Gastroesophageal sphincter (tissue), 4 donors: ENCODE data around the gene LIPF. TPM values are rescaled to one million over a fixed set of nuclear protein-coding genes. Genes with fewer than 3 reads are reported as not detected.

Experiments
- ATAC-seq: fragments of 150-250 bp; one replicate; pipeline ENCODE4 v1.9.1; 2016; ENCODE audit warnings: mild to moderate bottlenecking, moderate library complexity
- H3K27ac ChIP-seq, 4 donors: fragments of 200-600 bp; sonication (generic) in 3 of 4; 1 replicate in 3 of 4; 2 replicates in 1 of 4; pipeline ENCODE4 v1.5.1; 2016 to 2019
- H3K27me3 ChIP-seq: fragments of 200-600 bp; sonication (generic); one replicate; pipeline ENCODE4 v1.5.1; 2019
- H3K36me3 ChIP-seq, 2 donors: fragments of 200-600 bp; sonication (generic); one replicate each; pipeline ENCODE4 v1.5.1; 2019; ENCODE audit warnings: control low read depth in 1 of 2
- H3K4me1 ChIP-seq, 3 donors: fragments of 200-600 bp; sonication (generic); 1 replicate in 2 of 3; 2 replicates in 1 of 3; pipeline ENCODE4 v1.5.1; 2016 to 2019; ENCODE audit warnings: control low read depth in 2 of 3
- H3K4me3 ChIP-seq, 2 donors: fragments of 200-600 bp; sonication (generic); one replicate each; pipeline ENCODE4 v1.5.1; 2019; ENCODE audit warnings: mild to moderate bottlenecking in 1 of 2, moderate library complexity in 1 of 2
- H3K9me3 ChIP-seq, 3 donors: fragments of 200-600 bp; sonication (generic); one replicate each; pipeline ENCODE4 v1.5.1; 2017 to 2019; ENCODE audit warnings: control low read depth in 2 of 3
- EP300 ChIP-seq: sonication (generic); formaldehyde crosslinking; IDR thresholded peaks from one replicate; pipeline ENCODE4 v1.6.1; 2017; ENCODE audit warnings: antibody characterized with exemption, mild to moderate bottlenecking
- POLR2A ChIP-seq, 2 donors: fragments of 450-650 bp; IDR thresholded peaks; one replicate each; pipeline ENCODE4 v1.6.1; 2017; ENCODE audit warnings: antibody characterized with exemption in 2 of 2, mild to moderate bottlenecking in 2 of 2, moderate library complexity in 1 of 2
- POLR2AphosphoS5 ChIP-seq: sonication (generic); formaldehyde crosslinking; IDR thresholded peaks from one replicate; pipeline ENCODE4 v1.6.1; 2017; ENCODE audit warnings: antibody characterized with exemption
- WGBS, 2 donors: methylation state at CpG; one replicate each; pipeline ENCODE4 v1.1.5; 2018; ENCODE audit warnings: low coverage in 1 of 2; 5-methylcytosine and 5-hydroxymethylcytosine counted together
- total RNA-seq, 4 donors: library from RNA; depleted of rRNA; stranded (reverse); fragments of >200 nt; gene quantifications; one replicate each; pipeline ENCODE4 v1.1.0, GENCODE V29; 2016
- TF ChIP-seq, protein P1 (sequence below), 4 experiments: fragments of 200-600 bp in 2 of 4; fragments of 450-650 bp in 2 of 4; sonication (generic) in 1 of 4; IDR thresholded peaks; one replicate each; pipeline ENCODE4 v1.5.1; 2017 to 2019; ENCODE audit warnings: antibody characterized with exemption in 4 of 4, mild to moderate bottlenecking in 2 of 4, moderate library complexity in 2 of 4

The LIPF gene, protein sequence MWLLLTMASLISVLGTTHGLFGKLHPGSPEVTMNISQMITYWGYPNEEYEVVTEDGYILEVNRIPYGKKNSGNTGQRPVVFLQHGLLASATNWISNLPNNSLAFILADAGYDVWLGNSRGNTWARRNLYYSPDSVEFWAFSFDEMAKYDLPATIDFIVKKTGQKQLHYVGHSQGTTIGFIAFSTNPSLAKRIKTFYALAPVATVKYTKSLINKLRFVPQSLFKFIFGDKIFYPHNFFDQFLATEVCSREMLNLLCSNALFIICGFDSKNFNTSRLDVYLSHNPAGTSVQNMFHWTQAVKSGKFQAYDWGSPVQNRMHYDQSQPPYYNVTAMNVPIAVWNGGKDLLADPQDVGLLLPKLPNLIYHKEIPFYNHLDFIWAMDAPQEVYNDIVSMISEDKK
- total RNA-seq = not detected

DNA sequence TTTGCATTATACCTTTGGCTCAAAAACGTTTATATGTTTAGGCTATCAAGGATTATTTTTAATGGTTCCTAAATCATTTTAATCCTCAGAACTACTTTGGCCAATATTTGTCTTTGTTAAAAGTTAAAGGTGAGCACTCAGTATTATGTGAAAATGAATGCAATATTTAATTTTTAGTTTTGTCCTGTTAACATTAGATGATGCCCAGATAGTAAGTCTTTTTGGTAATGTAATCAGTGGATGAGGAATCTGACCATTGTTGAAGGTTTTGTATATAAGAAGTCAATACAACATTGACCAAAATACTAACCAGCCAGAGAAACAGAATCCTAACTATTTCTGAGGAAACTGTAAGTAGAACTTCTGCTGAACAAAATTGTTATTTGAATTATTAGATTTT lies at the start of gene LIPF:
Gene LIPF, plus strand, starts transcription at position 301 of the 400 bp plus-strand sequence. CDS start 2,856 bp downstream, outside the sequence.
- H3K27me3 ChIP-seq = no peaks in the 10 kb centered on the region
- no peak within 1 kb of the TSS for H3K27ac ChIP-seq
- no peaks in the 10 kb centered on the region for H3K36me3 ChIP-seq
- no peak within 1 kb of the TSS for H3K4me3 ChIP-seq
- no peak for TF ChIP-seq EP300
- no peak for TF ChIP-seq POLR2A (IDR thresholded peaks at IDR 0.05)
- TF ChIP-seq, protein P1, sequence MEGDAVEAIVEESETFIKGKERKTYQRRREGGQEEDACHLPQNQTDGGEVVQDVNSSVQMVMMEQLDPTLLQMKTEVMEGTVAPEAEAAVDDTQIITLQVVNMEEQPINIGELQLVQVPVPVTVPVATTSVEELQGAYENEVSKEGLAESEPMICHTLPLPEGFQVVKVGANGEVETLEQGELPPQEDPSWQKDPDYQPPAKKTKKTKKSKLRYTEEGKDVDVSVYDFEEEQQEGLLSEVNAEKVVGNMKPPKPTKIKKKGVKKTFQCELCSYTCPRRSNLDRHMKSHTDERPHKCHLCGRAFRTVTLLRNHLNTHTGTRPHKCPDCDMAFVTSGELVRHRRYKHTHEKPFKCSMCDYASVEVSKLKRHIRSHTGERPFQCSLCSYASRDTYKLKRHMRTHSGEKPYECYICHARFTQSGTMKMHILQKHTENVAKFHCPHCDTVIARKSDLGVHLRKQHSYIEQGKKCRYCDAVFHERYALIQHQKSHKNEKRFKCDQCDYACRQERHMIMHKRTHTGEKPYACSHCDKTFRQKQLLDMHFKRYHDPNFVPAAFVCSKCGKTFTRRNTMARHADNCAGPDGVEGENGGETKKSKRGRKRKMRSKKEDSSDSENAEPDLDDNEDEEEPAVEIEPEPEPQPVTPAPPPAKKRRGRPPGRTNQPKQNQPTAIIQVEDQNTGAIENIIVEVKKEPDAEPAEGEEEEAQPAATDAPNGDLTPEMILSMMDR (IDR thresholded peaks at IDR 0.05) = no peak
- no peak for TF ChIP-seq POLR2AphosphoS5
- no peak for ATAC-seq
- 9 to 17% methylated on average over 1 of the region's 1 CpG for WGBS, 2 donors
- H3K9me3 ChIP-seq = no peaks in the 10 kb centered on the region
- H3K4me1 ChIP-seq = no peaks in the 10 kb centered on the region

GRCh38 chr10:88616250-88616977 lies 47.8 kb upstream of the LIPF start:
- Histone ChIP-seq H3K4me3 (no peak overlapping the region), H3K4me1 (no peaks in the 10 kb centered on the region), H3K36me3 (no peaks in the 10 kb centered on the region), H3K27me3 (no peaks in the 10 kb centered on the region), H3K9me3 (peaks cover 0 to 3% (median 0%) of the 10 kb centered on the region in 3 donors), H3K27ac (no peak overlapping the region)
- TF ChIP-seq POLR2AphosphoS5 = no peak
- TF ChIP-seq, protein P1 (IDR thresholded peaks at IDR 0.05) = no peak
- TF ChIP-seq POLR2A (IDR thresholded peaks at IDR 0.05) = no peak
- TF ChIP-seq EP300 = no peak
- ATAC-seq = no peak
- 85 to 94% methylated on average over 3 to 7 of the region's 18 CpGs for WGBS, 2 donors

DNA sequence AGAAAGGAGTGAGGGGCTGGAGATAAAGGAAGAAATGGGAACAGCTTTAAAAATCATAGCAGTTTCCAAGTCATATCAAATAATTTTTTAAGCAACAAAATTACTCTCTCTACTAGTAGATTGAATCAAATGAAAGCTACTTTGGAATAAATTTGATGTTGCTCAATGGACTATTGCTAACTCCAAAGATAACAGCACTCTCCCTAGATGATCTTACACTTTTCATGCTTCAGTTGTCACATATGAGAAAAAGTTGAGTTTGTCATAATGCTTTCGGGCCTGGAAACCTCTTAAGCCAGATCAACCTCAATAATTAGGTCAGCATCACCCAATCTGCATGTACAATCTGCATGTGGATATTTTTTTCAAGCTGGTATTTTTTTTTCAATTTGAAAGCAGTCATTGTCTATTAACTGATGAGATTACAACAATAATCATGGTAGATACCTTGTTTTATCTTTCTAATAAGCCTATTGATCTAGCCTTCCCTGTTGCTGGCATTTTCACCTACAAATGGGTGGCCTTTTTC lies 46.4 kb upstream of the LIPF start:
- Histone ChIP-seq H3K4me1 (no peaks in the 10 kb centered on the region), H3K4me3 (no peak overlapping the region), H3K9me3 (peaks cover 0 to 3% (median 0%) of the 10 kb centered on the region in 3 donors), H3K27ac (no peak overlapping the region), H3K27me3 (no peaks in the 10 kb centered on the region), H3K36me3 (no peaks in the 10 kb centered on the region)
- WGBS, 2 donors = 54 to 90% methylated on average over 1 of the region's 1 CpG
- ATAC-seq = no peak
- TF ChIP-seq EP300 = no peak
- TF ChIP-seq POLR2AphosphoS5 = no peak
- TF ChIP-seq POLR2A (IDR thresholded peaks at IDR 0.05) = no peak
- TF ChIP-seq, protein P1 (IDR thresholded peaks at IDR 0.05) = no peak

DNA sequence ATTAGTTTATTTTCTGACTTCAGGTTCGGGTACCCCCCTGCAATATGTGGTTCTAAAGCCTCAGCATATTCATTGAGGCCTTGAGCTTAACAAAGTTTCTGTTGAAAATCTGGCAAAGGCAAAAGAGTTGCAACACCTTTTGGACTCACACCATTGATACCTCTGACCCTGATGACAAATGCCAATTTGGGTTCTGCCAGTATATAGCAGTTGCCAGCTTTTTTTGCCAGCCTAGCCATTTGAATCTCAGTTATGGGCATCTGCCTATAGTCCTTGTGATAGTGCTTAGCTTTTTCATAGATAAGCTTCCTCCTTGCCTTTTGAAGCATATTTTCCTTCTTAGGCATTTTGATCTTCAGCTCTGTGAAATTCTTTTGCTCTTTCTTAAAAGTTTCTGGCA lies 45.7 kb upstream of the LIPF start:
- ATAC-seq = no peak
- H3K36me3 ChIP-seq = no peaks in the 10 kb centered on the region
- no peak overlapping the region for H3K27ac ChIP-seq
- TF ChIP-seq EP300 (no peak), POLR2AphosphoS5 (no peak), POLR2A (IDR thresholded peaks at IDR 0.05) (no peak)
- TF ChIP-seq, protein P1 (IDR thresholded peaks at IDR 0.05) = no peak
- 50 to 88% methylated on average over 1 of the region's 1 CpG for WGBS, 2 donors
- peaks cover 0 to 3% (median 0%) of the 10 kb centered on the region in 3 donors for H3K9me3 ChIP-seq
- no peak overlapping the region for H3K4me3 ChIP-seq
- no peaks in the 10 kb centered on the region for H3K27me3 ChIP-seq
- no peaks in the 10 kb centered on the region for H3K4me1 ChIP-seq
